Endothelial cell (in vitro differentiated cells): Measurements from ENCODE around the gene NFATC1. TPM values are rescaled to one million over a fixed set of nuclear protein-coding genes. Genes with fewer than 3 reads are reported as not detected.

Experiments used
- DNase-seq: peaks from one replicate; pipeline ENCODE4 v3.0.0; 2021; ENCODE audit warnings: low spot score
- H3K27ac Mint-ChIP-seq: one replicate; pipeline ENCODE4 v1.8.0; 2021; ENCODE audit warnings: mixed read lengths, inconsistent platforms; ENCODE audit not compliant: unreplicated experiment
- H3K27me3 Mint-ChIP-seq: one replicate; pipeline ENCODE4 v1.8.0; 2021; ENCODE audit warnings: mild to moderate bottlenecking, moderate library complexity, mixed read lengths, inconsistent platforms; ENCODE audit not compliant: unreplicated experiment
- H3K36me3 Mint-ChIP-seq: one replicate; pipeline ENCODE4 v1.8.0; 2021; ENCODE audit warnings: mild to moderate bottlenecking, low read depth, mixed read lengths, inconsistent platforms; ENCODE audit not compliant: unreplicated experiment
- H3K4me1 Mint-ChIP-seq: one replicate; pipeline ENCODE4 v1.8.0; 2021; ENCODE audit warnings: mild to moderate bottlenecking, mixed read lengths, inconsistent platforms; ENCODE audit not compliant: unreplicated experiment
- H3K4me3 Mint-ChIP-seq: one replicate; pipeline ENCODE4 v1.8.0; 2021; ENCODE audit warnings: mild to moderate bottlenecking, mixed read lengths, inconsistent platforms; ENCODE audit not compliant: unreplicated experiment
- H3K9me3 Mint-ChIP-seq: one replicate; pipeline ENCODE4 v1.8.0; 2021; ENCODE audit warnings: mixed read lengths, inconsistent platforms; ENCODE audit not compliant: unreplicated experiment
- CTCF ChIP-seq: fragments of 200-600 bp; sonication (generic); IDR thresholded peaks from one replicate; pipeline ENCODE4 v1.5.0; 2021; ENCODE audit warnings: antibody characterized with exemption; ENCODE audit not compliant: unreplicated experiment
- total RNA-seq: library from RNA; stranded (reverse); fragmentation: NEBNext Ultra II Directional; extraction: Animal tissue kit (Norgen Biotek cat#: 25700); gene quantifications from one replicate; pipeline ENCODE4 v1.2.1, GENCODE V29; 2021; ENCODE audit not compliant: unreplicated experiment

NFATC1 gene
- total RNA-seq, 1 donor from 2014 or later: 40.6 TPM

- Mint-ChIP-seq H3K9me3 (no peaks in the 10 kb centered on the region), H3K4me1 (no peaks in the 10 kb centered on the region), H3K4me3 (no peak overlapping the region), H3K27ac (no peak overlapping the region), H3K27me3 (peaks cover 16% of the 10 kb centered on the region), H3K36me3 (no peaks in the 10 kb centered on the region)
- TF ChIP-seq CTCF: no peak
- no peak for DNase-seq
Observed at GRCh38 chr18:79558196-79558932, 162.6 kb downstream of the NFATC1 start.

- H3K9me3 Mint-ChIP-seq: no peaks in the 10 kb centered on the region
- no peak overlapping the region for H3K4me3 Mint-ChIP-seq
- no peaks in the 10 kb centered on the region for H3K36me3 Mint-ChIP-seq
- H3K27me3 Mint-ChIP-seq: peaks cover 13% of the 10 kb centered on the region
- DNase-seq: no peak
- H3K27ac Mint-ChIP-seq: no peak overlapping the region
- TF ChIP-seq CTCF: no peak
- H3K4me1 Mint-ChIP-seq: no peaks in the 10 kb centered on the region
Observed at GRCh38 chr18:79558933-79559416, 163.2 kb downstream of the NFATC1 start.

- Mint-ChIP-seq H3K36me3 (no peaks in the 10 kb centered on the region), H3K27ac (no peak overlapping the region), H3K27me3 (peaks cover 8% of the 10 kb centered on the region), H3K4me3 (no peak overlapping the region), H3K4me1 (no peaks in the 10 kb centered on the region), H3K9me3 (no peaks in the 10 kb centered on the region)
- TF ChIP-seq CTCF: no peak
- DNase-seq: no peak
Observed at GRCh38 chr18:79559436-79559835, 163.7 kb downstream of the NFATC1 start.

GRCh38 chr18:79560042-79560860, 164.5 kb downstream of the NFATC1 start:
- no peak for DNase-seq
- no peaks in the 10 kb centered on the region for H3K36me3 Mint-ChIP-seq
- no peak overlapping the region for H3K27ac Mint-ChIP-seq
- no peaks in the 10 kb centered on the region for H3K4me1 Mint-ChIP-seq
- peaks cover 8% of the 10 kb centered on the region for H3K27me3 Mint-ChIP-seq
- no peak overlapping the region for H3K4me3 Mint-ChIP-seq
- no peak for TF ChIP-seq CTCF
- no peaks in the 10 kb centered on the region for H3K9me3 Mint-ChIP-seq

- no peak overlapping the region for H3K4me3 Mint-ChIP-seq
- TF ChIP-seq CTCF: no peak
- H3K36me3 Mint-ChIP-seq: no peaks in the 10 kb centered on the region
- H3K27me3 Mint-ChIP-seq: peaks cover 8% of the 10 kb centered on the region
- H3K27ac Mint-ChIP-seq: no peak overlapping the region
- no peak for DNase-seq
- no peaks in the 10 kb centered on the region for H3K4me1 Mint-ChIP-seq
- no peaks in the 10 kb centered on the region for H3K9me3 Mint-ChIP-seq
Observed at GRCh38 chr18:79560861-79561210, 165.1 kb downstream of the NFATC1 start.
